HepG2 (cell line): ENCODE data around the gene CARHSP1. TPM values are rescaled to one million over a fixed set of nuclear protein-coding genes. Genes with fewer than 3 reads are reported as not detected.

Experiments used
- ATAC-seq: fragments of 200-7000 bp; cut with Tn5 transposase; 3 replicates; pipeline ENCODE4 v1.9.1; 2020; ENCODE audit warnings: mild to moderate bottlenecking, moderate library complexity
- BruUV-seq: library from RNA; stranded (reverse); fragments of 400-500 nt; replicated peaks from 2 replicates; lab custom pipeline; 2021; lab: Mats Ljungman, UMichigan
- CTCF ChIA-PET: fragments of 300-600 bp; formaldehyde crosslinking; extraction: SDS; loops from one replicate; lab custom pipeline; 2021; ENCODE audit warnings: low total read pairs, inconsistent platforms, low intra/inter-chr PET ratio; lab: Yijun Ruan, JAX
- POLR2A ChIA-PET: fragments of 350-600 bp; sonication (Branson Sonifier 250); formaldehyde crosslinking; loops from one replicate; lab custom pipeline; 2020; ENCODE audit warnings: antibody characterized with exemption, inconsistent platforms; lab: Yijun Ruan, JAX
- DNase-seq: peaks from one replicate; pipeline ENCODE4 v3.0.0-alpha.2; 2015; ENCODE audit warnings: low spot score
- FAIRE-seq: peaks from 3 replicates; lab custom pipeline; 2011; peaks lifted over from hg19 to GRCh38; lab: Jason Lieb, UNC
- H2AFZ ChIP-seq: one replicate; pipeline ENCODE4 v1.6.1; 2011; ENCODE audit warnings: low read length, inconsistent platforms
- H3K27ac ChIP-seq: fragments of 300-600 bp; 3 replicates; pipeline ENCODE4 v1.8.0; 2011; ENCODE audit warnings: mixed run types, mild to moderate bottlenecking, mixed read lengths, low read length, inconsistent platforms; ENCODE audit not compliant: insufficient read depth; ENCODE audit errors: extremely low read length
- H3K27me3 ChIP-seq, 2 experiments: fragments of 200-600 bp in 1 of 2; 2 replicates in 1 of 2; 3 replicates in 1 of 2; pipeline versions ENCODE4 v1.6.0 to v1.8.0; 2011; ENCODE audit warnings: low read length in 2 of 2, mild to moderate bottlenecking in 2 of 2, moderate library complexity in 2 of 2, inconsistent platforms in 1 of 2; ENCODE audit not compliant: insufficient read depth in 2 of 2, control insufficient read depth in 1 of 2
- H3K36me3 ChIP-seq, 2 experiments: fragments of 200-600 bp in 1 of 2; replicated peaks in 1 of 2; 2 replicates in 1 of 2; 3 replicates in 1 of 2; pipeline versions ENCODE4 v1.5.1 to v1.8.0; 2011; ENCODE audit warnings: low read length in 2 of 2, inconsistent platforms in 1 of 2; ENCODE audit not compliant: insufficient read depth in 2 of 2, control insufficient read depth in 1 of 2
- H3K4me1 ChIP-seq: 2 replicates; pipeline ENCODE4 v1.5.1; 2012; ENCODE audit warnings: low read length, inconsistent platforms; ENCODE audit not compliant: insufficient read depth
- H3K4me2 ChIP-seq: 2 replicates; pipeline ENCODE4 v1.6.0; 2011; ENCODE audit warnings: low read depth, low read length, inconsistent platforms
- H3K4me3 ChIP-seq, 3 experiments: fragments of 200-600 bp in 1 of 3; sonication (generic), shearing (Covaris generic) in 1 of 3; replicated peaks in 1 of 3; 2 replicates each; pipeline ENCODE4 v1.5.1; 2011 to 2016; ENCODE audit warnings: low read length in 3 of 3, inconsistent platforms in 2 of 3, low read depth in 2 of 3, mild to moderate bottlenecking in 2 of 3, control low read depth in 1 of 3, mixed read lengths in 1 of 3; ENCODE audit not compliant: insufficient read depth in 1 of 3
- H3K79me2 ChIP-seq: one replicate; pipeline ENCODE4 v1.6.1; 2011; ENCODE audit warnings: low read length, inconsistent platforms; ENCODE audit not compliant: insufficient read depth
- H3K9ac ChIP-seq: 2 replicates; pipeline ENCODE4 v1.6.0; 2011; ENCODE audit warnings: mild to moderate bottlenecking, low read depth, low read length, inconsistent platforms; ENCODE audit not compliant: insufficient read depth
- H3K9me3 ChIP-seq: 2 replicates; pipeline ENCODE4 v1.5.1; 2012; ENCODE audit warnings: mild to moderate bottlenecking, low read length
- H4K20me1 ChIP-seq: 2 replicates; pipeline ENCODE4 v1.6.0; 2011; ENCODE audit warnings: inconsistent platforms, mild to moderate bottlenecking, low read length, moderate library complexity; ENCODE audit not compliant: insufficient read depth
- ATF1 ChIP-seq: IDR thresholded peaks from 2 replicates; pipeline ENCODE4 v1.6.1; 2016; ENCODE audit warnings: mild to moderate bottlenecking, control low read depth
- ATRX ChIP-seq: sonication (generic); formaldehyde crosslinking; IDR thresholded peaks from 2 replicates; pipeline ENCODE4 v1.4.0; 2020; ENCODE audit warnings: missing genetic modification reagents, borderline replicate concordance
- CHD2 ChIP-seq: IDR thresholded peaks from 2 replicates; pipeline ENCODE4 v1.6.1; 2011; ENCODE audit warnings: low read depth, low read length, improper control_type of control experiment
- ELK4 ChIP-seq: sonication (generic); formaldehyde crosslinking; IDR thresholded peaks from 2 replicates; pipeline ENCODE4 v1.9.0; 2021; ENCODE audit warnings: missing genetic modification reagents, borderline replicate concordance
- NCOA5 ChIP-seq: sonication (generic); formaldehyde crosslinking; IDR thresholded peaks from 2 replicates; pipeline ENCODE4 v1.4.0; 2020; ENCODE audit warnings: missing genetic modification reagents
- PHF20 ChIP-seq: sonication (generic); formaldehyde crosslinking; IDR thresholded peaks from 2 replicates; pipeline ENCODE4 v1.5.0; 2020; ENCODE audit warnings: mild to moderate bottlenecking, missing genetic modification reagents
- RARG ChIP-seq: sonication (generic); formaldehyde crosslinking; IDR thresholded peaks from 2 replicates; pipeline ENCODE4 v1.4.0; 2020; ENCODE audit warnings: low read depth, mild to moderate bottlenecking, missing genetic modification reagents
- RBFOX2 ChIP-seq: fragments of 200-400 bp; formaldehyde crosslinking; IDR thresholded peaks from 2 replicates; pipeline ENCODE4 v1.6.1; 2017; ENCODE audit warnings: low read depth, mild to moderate bottlenecking, low read length
- TCF12 ChIP-seq, 2 experiments: fragments of 450-650 bp in 1 of 2; sonication (generic) in 1 of 2; formaldehyde crosslinking in 1 of 2; IDR thresholded peaks; 2 replicates each; pipeline versions ENCODE4 v1.6.1 to v1.8.0; 2017 to 2022; ENCODE audit warnings: antibody characterized with exemption in 1 of 2, mild to moderate bottlenecking in 1 of 2, missing genetic modification reagents in 1 of 2, moderate library complexity in 1 of 2
- TFAP4 ChIP-seq: sonication (generic); IDR thresholded peaks from 2 replicates; pipeline ENCODE4 v1.6.1; 2016; ENCODE audit warnings: low read depth, borderline replicate concordance
- UBTF ChIP-seq: sonication (generic); formaldehyde crosslinking; IDR thresholded peaks from 2 replicates; pipeline ENCODE4 v1.4.0; 2020; ENCODE audit warnings: mild to moderate bottlenecking, missing genetic modification reagents
- ZNF121 ChIP-seq: sonication (generic); formaldehyde crosslinking; IDR thresholded peaks from 2 replicates; pipeline ENCODE4 v1.5.0; 2020; ENCODE audit warnings: mild to moderate bottlenecking, missing genetic modification reagents
- ZNF33B ChIP-seq: sonication (generic); formaldehyde crosslinking; IDR thresholded peaks from 2 replicates; pipeline ENCODE4 v1.5.1; 2020; ENCODE audit warnings: mild to moderate bottlenecking, missing genetic modification reagents
- ZNF569 ChIP-seq: sonication (generic); formaldehyde crosslinking; IDR thresholded peaks from 2 replicates; pipeline ENCODE4 v1.5.0; 2020; ENCODE audit warnings: mild to moderate bottlenecking, missing genetic modification reagents, moderate library complexity, borderline replicate concordance
- ZNF572 ChIP-seq: sonication (generic); formaldehyde crosslinking; IDR thresholded peaks from 2 replicates; pipeline ENCODE4 v1.5.1; 2020; ENCODE audit warnings: mild to moderate bottlenecking, missing genetic modification reagents
- ZNF619 ChIP-seq: sonication (generic); formaldehyde crosslinking; IDR thresholded peaks from 2 replicates; pipeline ENCODE4 v1.4.0; 2020; ENCODE audit warnings: mild to moderate bottlenecking, missing genetic modification reagents
- ZNF784 ChIP-seq: sonication (generic); formaldehyde crosslinking; IDR thresholded peaks from 2 replicates; pipeline ENCODE4 v1.5.1; 2020; ENCODE audit warnings: missing genetic modification reagents, mild to moderate bottlenecking, borderline replicate concordance
- WGBS: methylation state at CpG from one replicate; pipeline ENCODE4 v1.1.6; 2017; ENCODE audit warnings: low lambda C conversion rate; 5-methylcytosine and 5-hydroxymethylcytosine counted together
- in situ Hi-C: cut with HindIII; loops from 2 replicates; pipeline ENCODE4 v1.10.0; 2017; ENCODE audit warnings: low pct_unique_long_range_greater_than_20kb; ENCODE audit not compliant: extremely low pct_ligation_motif_present
- intact Hi-C: fragments of 100-400 bp; cut with micrococcal nuclease; formaldehyde crosslinking; loops from one replicate; pipeline ENCODE4 v1.10.0; 2022; ENCODE audit not compliant: unreplicated experiment
- polyA plus RNA-seq, 8 experiments: library from polyadenylated mRNA; depleted of rRNA in 3 of 8; stranded (reverse) in 7 of 8; unstranded in 1 of 8; fragments of >200 nt; fragmentation: Illumina TruSeq in 4 of 8; extraction: Trizol in 4 of 8; gene quantifications; 2 replicates each; pipeline versions ENCODE4 v1.2.1 to v1.2.3, GENCODE V29; 2011 to 2016; ENCODE audit warnings: low read depth in 4 of 8, missing spikeins in 1 of 8, mixed read lengths in 1 of 8; ENCODE audit not compliant: insufficient read depth in 1 of 8
- total RNA-seq, 5 experiments: library from RNA; depleted of rRNA; stranded (reverse); fragments of >200 nt; fragmentation: Illumina TruSeq; extraction: Trizol; gene quantifications; 2 replicates each; pipeline ENCODE4 v1.2.3, GENCODE V29; 2016; ENCODE audit warnings: low read depth in 1 of 5

Gene CARHSP1
- total and polyA plus RNA-seq, 2 of the 13 experiments (the other 11 are each of a cell fraction or from before 2014, with no cell fraction given) = 173 to 345 TPM

GRCh38 chr16:8866884-8867215 is 2.0 kb downstream of the CARHSP1 start:
- in situ Hi-C loops = no loop called here
- peaks cover 64% of the 10 kb centered on the region for H3K79me2 ChIP-seq
- H3K27ac ChIP-seq = peak overlapping the region; percentile 95
- no peak for FAIRE-seq
- H3K4me3 ChIP-seq = peak overlapping the region; percentile 82 to 97 (median 87)
- peak overlapping the region; percentile 91 for H3K4me2 ChIP-seq
- H2AFZ ChIP-seq = no peak overlapping the region
- CTCF ChIA-PET = no interaction called here
- no peak for ATAC-seq
- intact Hi-C loops = loop anchor here (2.0 to 5.0 kb wide), 2 partner anchors 16 to 225 kb away; partner anchors contain the start of gene HAPSTR1
- peaks cover 37% of the 10 kb centered on the region; the same call in 1 of the 2 replicates for H4K20me1 ChIP-seq
- POLR2A ChIA-PET = interaction anchor here (0.7 to 10.4 kb wide), 4 partner anchors 14 to 224 kb away, joined by 4 to 235 read pairs (median 56); partner anchors contain the start of genes HAPSTR1 and LITAFD
- H3K27me3 ChIP-seq = no peaks in the 10 kb centered on the region; a peak in 1 of 5 replicates
- no peaks in the 10 kb centered on the region for H3K36me3 ChIP-seq
- DNase-seq = no peak
- 1% methylated on average over 9 of the region's 16 CpGs for WGBS
- no TSS peak for BruUV-seq
- H3K9me3 ChIP-seq = no peaks in the 10 kb centered on the region
- peaks cover 75% of the 10 kb centered on the region for H3K4me1 ChIP-seq
- peak overlapping the region; percentile 86 for H3K9ac ChIP-seq
- no peak for TF ChIP-seq ZNF619
- TF ChIP-seq UBTF = no peak
- no peak for TF ChIP-seq PHF20
- 0 out of 2 replicates have a peak, but pooled peaks have one; percentile 5 for TF ChIP-seq ZNF784 (CRISPR knock-in tag)
- TF ChIP-seq ATF1 (CRISPR knock-in tag) = no peak
- TF ChIP-seq TCF12 (IDR thresholded peaks at IDR 0.05) = no peak
- TF ChIP-seq TCF12 (CRISPR knock-in tag; IDR thresholded peaks at IDR 0.05) = no peak; the same call in 1 of the 2 replicates
- no peak for TF ChIP-seq ZNF33B (CRISPR knock-in tag)
- no peak for TF ChIP-seq NCOA5 (CRISPR knock-in tag)
- TF ChIP-seq ZNF121 (CRISPR knock-in tag) = no peak
- peak; percentile 69; the same call in 1 of the 2 replicates for TF ChIP-seq RBFOX2
- no peak for TF ChIP-seq RARG (CRISPR knock-in tag)
- no peak for TF ChIP-seq TFAP4
- TF ChIP-seq ATRX = no peak
- no peak for TF ChIP-seq CHD2
- TF ChIP-seq ZNF569 (CRISPR knock-in tag) = no peak
- TF ChIP-seq ELK4 (CRISPR knock-in tag) = no peak
- no peak for TF ChIP-seq ZNF572 (CRISPR knock-in tag)
